DND-41 (cell line): ENCODE measurements around the gene CYB5R4.

Experiments
- ATAC-seq: fragments of 200-7000 bp; cut with Tn5 transposase; 3 replicates; pipeline ENCODE4 v1.9.1; 2021; ENCODE audit warnings: low read depth; ENCODE audit not compliant: insufficient read depth
- DNase-seq: peaks from one replicate; pipeline ENCODE4 v3.0.0-alpha.2; 2020
- H2AFZ ChIP-seq: 2 replicates; pipeline ENCODE4 v1.6.0; 2012; ENCODE audit warnings: low read depth, low read length
- H3K27ac ChIP-seq: 2 replicates; pipeline ENCODE4 v1.5.1; 2012; ENCODE audit warnings: low read length, inconsistent platforms
- H3K27me3 ChIP-seq: fragments of 200-600 bp; sonication (generic); 2 replicates; pipeline ENCODE4 v1.6.0; 2012; ENCODE audit warnings: low read length, mild to moderate bottlenecking, inconsistent platforms; ENCODE audit not compliant: insufficient read depth, poor library complexity
- H3K36me3 ChIP-seq: 2 replicates; pipeline ENCODE4 v1.5.1; 2012; ENCODE audit warnings: low read length, inconsistent platforms; ENCODE audit not compliant: insufficient read depth
- H3K4me1 ChIP-seq: 2 replicates; pipeline ENCODE4 v1.5.1; 2012; ENCODE audit warnings: mild to moderate bottlenecking, low read length; ENCODE audit not compliant: insufficient read depth
- H3K4me2 ChIP-seq: 2 replicates; pipeline ENCODE4 v1.6.0; 2012; ENCODE audit warnings: mild to moderate bottlenecking, moderate library complexity, low read length, inconsistent platforms; ENCODE audit not compliant: insufficient read depth
- H3K4me3 ChIP-seq, 2 experiments: fragments of 200-600 bp in 1 of 2; shearing (Covaris generic) in 1 of 2; 2 replicates each; pipeline ENCODE4 v1.5.1; 2012 to 2016; ENCODE audit warnings: inconsistent platforms in 2 of 2, low read length in 2 of 2, mild to moderate bottlenecking in 2 of 2, low read depth in 1 of 2, moderate library complexity in 1 of 2
- H3K79me2 ChIP-seq: 2 replicates; pipeline ENCODE4 v1.6.0; 2012; ENCODE audit warnings: low read length, inconsistent platforms; ENCODE audit not compliant: insufficient read depth
- H3K9ac ChIP-seq: 2 replicates; pipeline ENCODE4 v1.6.0; 2012; ENCODE audit warnings: low read depth, mild to moderate bottlenecking, inconsistent platforms, low read length, moderate library complexity
- H3K9me3 ChIP-seq: 2 replicates; pipeline ENCODE4 v1.5.1; 2012; ENCODE audit warnings: low read length, moderate library complexity, mild to moderate bottlenecking, inconsistent platforms; ENCODE audit not compliant: insufficient read depth, severe bottlenecking
- H4K20me1 ChIP-seq: 2 replicates; pipeline ENCODE4 v1.6.0; 2012; ENCODE audit warnings: low read length; ENCODE audit not compliant: insufficient read depth
- CTCF ChIP-seq: IDR thresholded peaks from 2 replicates; pipeline ENCODE4 v1.5.1; 2012; ENCODE audit warnings: borderline replicate concordance, low read length, moderate library complexity, mild to moderate bottlenecking; ENCODE audit not compliant: poor library complexity, severe bottlenecking; ENCODE audit errors: extremely low read depth
- EZH2 ChIP-seq: IDR thresholded peaks from 3 replicates; pipeline ENCODE4 v1.6.1; 2012; ENCODE audit warnings: borderline replicate concordance, low read depth, mild to moderate bottlenecking, moderate library complexity, low read length, inconsistent platforms; ENCODE audit not compliant: severe bottlenecking

CYB5R4 gene

GRCh38 chr6:83867043-83867442, 7.6 kb downstream of the CYB5R4 start:
- Histone ChIP-seq H3K9ac (no peak overlapping the region), H4K20me1 (no peaks in the 10 kb centered on the region), H3K4me3 (no peak overlapping the region), H2AFZ (no peak overlapping the region), H3K4me2 (no peak overlapping the region), H3K4me1 (no peaks in the 10 kb centered on the region), H3K27me3 (no peaks in the 10 kb centered on the region), H3K79me2 (peaks cover 15% of the 10 kb centered on the region), H3K27ac (no peak overlapping the region), H3K36me3 (peaks cover 57% of the 10 kb centered on the region), H3K9me3 (peaks cover 22% of the 10 kb centered on the region)
- ATAC-seq (no peak), DNase-seq (no peak)
- no peak for TF ChIP-seq EZH2
- TF ChIP-seq CTCF: no peak

GRCh38 chr6:83867527-83868161, 8.2 kb downstream of the CYB5R4 start:
- Histone ChIP-seq H4K20me1 (no peaks in the 10 kb centered on the region), H3K4me2 (no peak overlapping the region), H3K79me2 (peaks cover 9% of the 10 kb centered on the region), H3K9me3 (peaks cover 22% of the 10 kb centered on the region), H3K4me1 (no peaks in the 10 kb centered on the region), H2AFZ (no peak overlapping the region), H3K4me3 (no peak overlapping the region), H3K9ac (no peak overlapping the region), H3K27ac (no peak overlapping the region), H3K27me3 (no peaks in the 10 kb centered on the region), H3K36me3 (peaks cover 57% of the 10 kb centered on the region)
- DNase-seq: peak; percentile 70
- peak; percentile 62; the same call in 2 of the 3 replicates for ATAC-seq
- TF ChIP-seq EZH2 (no peak), CTCF (no peak)

- Histone ChIP-seq H3K27ac (no peak overlapping the region), H3K4me3 (no peak overlapping the region), H3K27me3 (no peaks in the 10 kb centered on the region), H3K36me3 (peaks cover 57% of the 10 kb centered on the region), H3K9ac (no peak overlapping the region), H3K4me1 (peaks cover 4% of the 10 kb centered on the region), H3K9me3 (peaks cover 22% of the 10 kb centered on the region), H2AFZ (no peak overlapping the region), H3K4me2 (no peak overlapping the region), H4K20me1 (no peaks in the 10 kb centered on the region; the same call in 1 of the 2 replicates), H3K79me2 (peaks cover 4% of the 10 kb centered on the region; the same call in 1 of the 2 replicates)
- no peak for ATAC-seq
- DNase-seq: no peak
- no peak for TF ChIP-seq CTCF
- no peak for TF ChIP-seq EZH2
These were observed 9.2 kb downstream of the CYB5R4 start for GRCh38 chr6:83868639-83869038.
